H9 (cell line): ENCODE measurements around the gene RHOJ. TPM values are rescaled to one million over a fixed set of nuclear protein-coding genes. Genes with fewer than 3 reads are reported as not detected.

Source experiments
- DNase-seq: peaks from one replicate; pipeline ENCODE4 v3.0.0-alpha.2; 2017
- H2AFZ ChIP-seq: one replicate; pipeline ENCODE4 v1.6.1; 2013; ENCODE audit warnings: mild to moderate bottlenecking, low read length, control low read depth, moderate library complexity
- H2AK5ac ChIP-seq: 2 replicates; pipeline ENCODE4 v1.6.1; 2013; ENCODE audit warnings: low read length, control low read depth, mixed read lengths; ENCODE audit not compliant: insufficient read length
- H2BK120ac ChIP-seq: one replicate; pipeline ENCODE4 v1.6.1; 2013; ENCODE audit warnings: low read depth, mild to moderate bottlenecking, low read length, control low read depth, inconsistent platforms; ENCODE audit not compliant: poor library complexity, severe bottlenecking
- H2BK12ac ChIP-seq: 2 replicates; pipeline ENCODE4 v1.6.1; 2013; ENCODE audit warnings: low read length, control low read depth, mixed read lengths, low read depth; ENCODE audit not compliant: insufficient read length
- H2BK15ac ChIP-seq: 2 replicates; pipeline ENCODE4 v1.6.1; 2013; ENCODE audit warnings: low read depth, low read length, control low read depth
- H2BK20ac ChIP-seq: one replicate; pipeline ENCODE4 v1.6.1; 2013; ENCODE audit warnings: low read depth, mild to moderate bottlenecking, low read length, control low read depth, inconsistent platforms; ENCODE audit not compliant: poor library complexity, severe bottlenecking
- H2BK5ac ChIP-seq: 2 replicates; pipeline ENCODE4 v1.6.1; 2013; ENCODE audit warnings: low read length, control low read depth, mixed read lengths; ENCODE audit not compliant: insufficient read length
- H3K14ac ChIP-seq: 2 replicates; pipeline ENCODE4 v1.6.1; 2013; ENCODE audit warnings: low read length, control low read depth; ENCODE audit not compliant: insufficient read depth
- H3K18ac ChIP-seq: 2 replicates; pipeline ENCODE4 v1.6.1; 2013; ENCODE audit warnings: low read depth, mild to moderate bottlenecking, mixed read lengths, low read length, control low read depth; ENCODE audit not compliant: insufficient read length
- H3K23ac ChIP-seq: 2 replicates; pipeline ENCODE4 v1.6.1; 2013; ENCODE audit warnings: low read length, control low read depth, mixed read lengths, low read depth; ENCODE audit not compliant: insufficient read length
- H3K23me2 ChIP-seq: 2 replicates; pipeline ENCODE4 v1.6.1; 2013; ENCODE audit warnings: low read depth, mild to moderate bottlenecking, mixed read lengths, low read length, control low read depth; ENCODE audit not compliant: insufficient read length, poor library complexity, severe bottlenecking
- H3K27ac ChIP-seq: 2 replicates; pipeline ENCODE4 v1.5.1; 2013; ENCODE audit warnings: low read length, control low read depth, mixed read lengths, low read depth; ENCODE audit not compliant: insufficient read length
- H3K27me3 ChIP-seq: 2 replicates; pipeline ENCODE4 v1.6.1; 2013; ENCODE audit warnings: low read length, control low read depth, inconsistent platforms; ENCODE audit not compliant: insufficient read depth
- H3K4ac ChIP-seq: 2 replicates; pipeline ENCODE4 v1.6.1; 2013; ENCODE audit warnings: low read depth, mild to moderate bottlenecking, control low read depth, inconsistent platforms, low read length, moderate library complexity
- H3K4me1 ChIP-seq: 2 replicates; pipeline ENCODE4 v1.6.1; 2013; ENCODE audit warnings: low read length, control low read depth, inconsistent platforms; ENCODE audit not compliant: insufficient read depth
- H3K4me2 ChIP-seq: 2 replicates; pipeline ENCODE4 v1.6.1; 2013; ENCODE audit warnings: low read length, control low read depth, mixed read lengths; ENCODE audit not compliant: insufficient read length, insufficient read depth
- H3K56ac ChIP-seq: 2 replicates; pipeline ENCODE4 v1.6.1; 2013; ENCODE audit warnings: low read depth, mild to moderate bottlenecking, mixed read lengths, low read length, control low read depth; ENCODE audit not compliant: insufficient read length
- H3K79me1 ChIP-seq: 2 replicates; pipeline ENCODE4 v1.6.1; 2013; ENCODE audit warnings: low read depth, mild to moderate bottlenecking, moderate library complexity, low read length, control low read depth, inconsistent platforms; ENCODE audit not compliant: insufficient read depth, poor library complexity, severe bottlenecking
- H3K79me2 ChIP-seq: 2 replicates; pipeline ENCODE4 v1.6.1; 2013; ENCODE audit warnings: low read length, control low read depth, inconsistent platforms; ENCODE audit not compliant: insufficient read depth
- H3K9ac ChIP-seq: 2 replicates; pipeline ENCODE4 v1.6.1; 2013; ENCODE audit warnings: low read length, control low read depth, mixed read lengths; ENCODE audit not compliant: insufficient read length; ENCODE audit errors: extremely low read depth
- H3K9me3 ChIP-seq: one replicate; pipeline ENCODE4 v1.6.1; 2013; ENCODE audit warnings: low read depth, low read length, inconsistent platforms; ENCODE audit not compliant: control insufficient read depth
- H3T11ph ChIP-seq: one replicate; pipeline ENCODE4 v1.6.1; 2013; ENCODE audit warnings: mild to moderate bottlenecking, low read length, control low read depth, inconsistent platforms
- H4K20me1 ChIP-seq: one replicate; pipeline ENCODE4 v1.6.1; 2013; ENCODE audit not compliant: control insufficient read depth, insufficient read length, insufficient read depth
- H4K5ac ChIP-seq: 2 replicates; pipeline ENCODE4 v1.6.1; 2013; ENCODE audit warnings: low read depth, mild to moderate bottlenecking, mixed read lengths, low read length, control low read depth; ENCODE audit not compliant: insufficient read length
- H4K8ac ChIP-seq: replicated peaks from 2 replicates; pipeline ENCODE4 v1.6.1; 2013; ENCODE audit warnings: low read length, control low read depth, mixed read lengths, low read depth; ENCODE audit not compliant: insufficient read length
- H4K91ac ChIP-seq: 2 replicates; pipeline ENCODE4 v1.6.1; 2013; ENCODE audit warnings: low read depth, mild to moderate bottlenecking, moderate library complexity, mixed read lengths, low read length, control low read depth; ENCODE audit not compliant: insufficient read length
- H3K27ac Mint-ChIP-seq, 3 experiments: 2 replicates in 2 of 3; 3 replicates in 1 of 3; pipeline ENCODE4 v1.8.0; 2020 to 2021; ENCODE audit warnings: mixed read lengths in 3 of 3, mild to moderate bottlenecking in 1 of 3, moderate library complexity in 1 of 3
- H3K27me3 Mint-ChIP-seq: 2 replicates; pipeline ENCODE4 v1.8.0; 2021; ENCODE audit warnings: low read depth, mild to moderate bottlenecking, moderate library complexity, mixed read lengths
- H3K36me3 Mint-ChIP-seq, 3 experiments: 2 replicates in 2 of 3; 3 replicates in 1 of 3; pipeline ENCODE4 v1.8.0; 2020 to 2021; ENCODE audit warnings: low read depth in 3 of 3, mixed read lengths in 3 of 3; ENCODE audit not compliant: insufficient read depth in 1 of 3
- H3K4me1 Mint-ChIP-seq, 2 experiments: 2 replicates each; pipeline ENCODE4 v1.8.0; 2020; ENCODE audit warnings: mixed read lengths in 2 of 2
- H3K4me3 Mint-ChIP-seq, 2 experiments: 2 replicates in 1 of 2; 3 replicates in 1 of 2; pipeline ENCODE4 v1.8.0; 2020 to 2021; ENCODE audit warnings: mild to moderate bottlenecking in 2 of 2, mixed read lengths in 2 of 2, moderate library complexity in 1 of 2
- H3K9me3 Mint-ChIP-seq, 2 experiments: 2 replicates in 1 of 2; 3 replicates in 1 of 2; pipeline ENCODE4 v1.8.0; 2020; ENCODE audit warnings: mild to moderate bottlenecking in 2 of 2, mixed read lengths in 2 of 2, moderate library complexity in 1 of 2
- WGBS: extraction: QIAGEN DNeasy Blood & Tissue Kit; methylation state at CpG from one replicate; pipeline ENCODE4 v1.1.7; 2013; ENCODE audit warnings: missing lambda C conversion rate, low lambda C conversion rate, mixed read lengths; ENCODE audit not compliant: insufficient read length; ENCODE audit errors: extremely low coverage; 5-methylcytosine and 5-hydroxymethylcytosine counted together
- total RNA-seq: library from RNA; stranded (reverse); gene quantifications from 2 replicates; pipeline ENCODE4 v1.2.1, GENCODE V29; 2021
- TF ChIP-seq, protein P1 (sequence below): fragments of 200-600 bp; sonication (generic); conservative IDR thresholded peaks from 3 replicates; pipeline ENCODE4 v1.8.0; 2021; ENCODE audit warnings: antibody characterized with exemption, mild to moderate bottlenecking

The RHOJ gene
- total RNA-seq, 1 experiment from 2014 or later, result not detected

GRCh38 chr14:63179383-63179782 is 24.9 kb upstream of the RHOJ start:
- Mint-ChIP-seq H3K4me3 (no peak overlapping the region), H3K36me3 (no peaks in the 10 kb centered on the region), H3K27ac (no peak overlapping the region), H3K27me3 (no peaks in the 10 kb centered on the region), H3K9me3 (no peaks in the 10 kb centered on the region), H3K4me1 (peaks cover 0 to 4% of the 10 kb centered on the region in 2 experiments; a peak in 1 of 4 replicates)
- H2BK12ac ChIP-seq, result no peak overlapping the region
- H3K27me3 ChIP-seq, result no peaks in the 10 kb centered on the region
- H4K5ac ChIP-seq, result no peak overlapping the region
- H2BK120ac ChIP-seq, result no peak overlapping the region
- no peak overlapping the region for H3K23ac ChIP-seq
- no peaks in the 10 kb centered on the region for H3K9me3 ChIP-seq
- no peak overlapping the region for H3K9ac ChIP-seq
- no peaks in the 10 kb centered on the region for H3K4me1 ChIP-seq
- no peaks in the 10 kb centered on the region for H3K23me2 ChIP-seq
- no peak overlapping the region for H3K14ac ChIP-seq
- TF ChIP-seq, protein P1, sequence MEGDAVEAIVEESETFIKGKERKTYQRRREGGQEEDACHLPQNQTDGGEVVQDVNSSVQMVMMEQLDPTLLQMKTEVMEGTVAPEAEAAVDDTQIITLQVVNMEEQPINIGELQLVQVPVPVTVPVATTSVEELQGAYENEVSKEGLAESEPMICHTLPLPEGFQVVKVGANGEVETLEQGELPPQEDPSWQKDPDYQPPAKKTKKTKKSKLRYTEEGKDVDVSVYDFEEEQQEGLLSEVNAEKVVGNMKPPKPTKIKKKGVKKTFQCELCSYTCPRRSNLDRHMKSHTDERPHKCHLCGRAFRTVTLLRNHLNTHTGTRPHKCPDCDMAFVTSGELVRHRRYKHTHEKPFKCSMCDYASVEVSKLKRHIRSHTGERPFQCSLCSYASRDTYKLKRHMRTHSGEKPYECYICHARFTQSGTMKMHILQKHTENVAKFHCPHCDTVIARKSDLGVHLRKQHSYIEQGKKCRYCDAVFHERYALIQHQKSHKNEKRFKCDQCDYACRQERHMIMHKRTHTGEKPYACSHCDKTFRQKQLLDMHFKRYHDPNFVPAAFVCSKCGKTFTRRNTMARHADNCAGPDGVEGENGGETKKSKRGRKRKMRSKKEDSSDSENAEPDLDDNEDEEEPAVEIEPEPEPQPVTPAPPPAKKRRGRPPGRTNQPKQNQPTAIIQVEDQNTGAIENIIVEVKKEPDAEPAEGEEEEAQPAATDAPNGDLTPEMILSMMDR, result no peak
- no peak overlapping the region for H3K18ac ChIP-seq
- H3T11ph ChIP-seq, result no peak overlapping the region
- H2AFZ ChIP-seq, result no peak overlapping the region
- H2AK5ac ChIP-seq, result no peak overlapping the region
- no CpG with 5 or more reads among the region's 4 CpGs for WGBS
- H2BK20ac ChIP-seq, result no peak overlapping the region
- no peaks in the 10 kb centered on the region for H3K79me1 ChIP-seq
- no peak overlapping the region for H4K91ac ChIP-seq
- H4K20me1 ChIP-seq, result no peaks in the 10 kb centered on the region
- no peak overlapping the region for H4K8ac ChIP-seq
- no peak overlapping the region for H3K4me2 ChIP-seq
- H3K4ac ChIP-seq, result no peak overlapping the region
- H2BK15ac ChIP-seq, result no peak overlapping the region
- no peak overlapping the region for H3K56ac ChIP-seq
- H3K79me2 ChIP-seq, result no peaks in the 10 kb centered on the region
- H2BK5ac ChIP-seq, result no peak overlapping the region
- no peak overlapping the region for H3K27ac ChIP-seq
- no peak for DNase-seq
